Endothelial cell of hepatic sinusoid (primary cell): ENCODE data around the gene TIMELESS.
"Not testable (repeated sequence)": the region's sequence is repeated elsewhere in the genome, so short reads cannot be mapped to it uniquely, and the experiment has no call there.

Source experiments
- in situ Hi-C: cut with HindIII; loops from 2 replicates; pipeline ENCODE4 v1.10.0; 2017; ENCODE audit warnings: low sequenced_read_pairs

TIMELESS gene

DNA sequence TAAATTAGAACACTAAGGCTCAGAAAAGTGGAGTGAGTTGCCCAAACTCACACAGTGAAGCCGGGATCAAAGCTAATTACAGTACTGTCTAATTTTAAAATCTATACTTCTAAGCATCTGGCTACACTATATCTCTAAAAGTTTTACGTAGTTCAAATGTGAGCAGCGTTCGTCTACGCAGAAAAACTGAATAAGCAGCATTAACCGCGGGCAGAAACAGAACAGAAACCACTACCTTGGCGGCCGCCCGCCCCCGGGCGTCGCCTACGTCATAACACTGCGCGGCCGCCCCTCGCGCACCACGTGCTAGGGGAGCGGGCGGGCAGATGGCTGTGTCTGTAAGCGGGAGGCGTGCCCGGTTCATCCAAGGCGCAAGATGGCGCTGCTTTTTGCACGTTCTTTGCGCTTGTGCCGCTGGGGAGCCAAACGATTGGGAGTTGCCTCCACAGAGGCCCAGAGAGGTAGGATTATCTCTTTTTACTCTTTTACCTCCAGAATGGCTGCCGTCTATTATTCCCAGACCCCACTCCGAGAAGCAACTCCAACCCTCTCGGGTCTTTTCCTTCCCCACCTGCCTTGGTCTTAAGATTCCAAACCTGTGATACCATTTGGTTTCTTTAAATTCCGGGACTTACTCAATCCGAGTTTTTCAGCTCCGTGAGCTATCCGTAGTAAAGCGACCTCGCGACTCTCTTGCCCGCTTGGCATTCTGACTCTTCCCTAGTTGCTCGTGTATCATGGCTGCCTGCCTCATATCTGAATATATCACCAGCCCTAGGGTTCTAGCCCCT is 19.2 kb upstream of the TIMELESS start, which contains the start of gene SPRYD4:
SPRYD4 (plus strand) TSS at position 363 of the 791 bp plus-strand sequence; CDS start at position 377, 14 bp downstream.
- in situ Hi-C loops = no loop called here

DNA sequence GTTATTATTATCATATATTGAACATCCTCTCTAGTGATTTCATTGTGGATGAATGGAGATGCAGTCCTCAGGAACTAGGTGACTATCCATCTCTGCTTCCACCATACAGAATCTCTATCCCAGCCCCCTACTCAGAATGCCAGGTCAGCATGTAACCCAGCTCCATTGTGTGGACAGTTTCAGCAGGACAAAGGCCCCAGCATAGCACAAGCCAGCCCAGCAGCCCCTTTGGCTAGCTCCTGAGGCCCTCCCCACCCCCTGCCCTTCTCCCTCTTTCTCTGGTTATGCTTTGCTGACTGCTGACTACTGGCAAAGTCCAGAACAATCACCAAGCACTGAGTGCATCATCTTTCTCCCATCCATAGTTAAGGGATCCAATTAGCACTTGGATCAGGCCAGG is 13.3 kb upstream of the TIMELESS start:
- in situ Hi-C loops = no loop called here

DNA sequence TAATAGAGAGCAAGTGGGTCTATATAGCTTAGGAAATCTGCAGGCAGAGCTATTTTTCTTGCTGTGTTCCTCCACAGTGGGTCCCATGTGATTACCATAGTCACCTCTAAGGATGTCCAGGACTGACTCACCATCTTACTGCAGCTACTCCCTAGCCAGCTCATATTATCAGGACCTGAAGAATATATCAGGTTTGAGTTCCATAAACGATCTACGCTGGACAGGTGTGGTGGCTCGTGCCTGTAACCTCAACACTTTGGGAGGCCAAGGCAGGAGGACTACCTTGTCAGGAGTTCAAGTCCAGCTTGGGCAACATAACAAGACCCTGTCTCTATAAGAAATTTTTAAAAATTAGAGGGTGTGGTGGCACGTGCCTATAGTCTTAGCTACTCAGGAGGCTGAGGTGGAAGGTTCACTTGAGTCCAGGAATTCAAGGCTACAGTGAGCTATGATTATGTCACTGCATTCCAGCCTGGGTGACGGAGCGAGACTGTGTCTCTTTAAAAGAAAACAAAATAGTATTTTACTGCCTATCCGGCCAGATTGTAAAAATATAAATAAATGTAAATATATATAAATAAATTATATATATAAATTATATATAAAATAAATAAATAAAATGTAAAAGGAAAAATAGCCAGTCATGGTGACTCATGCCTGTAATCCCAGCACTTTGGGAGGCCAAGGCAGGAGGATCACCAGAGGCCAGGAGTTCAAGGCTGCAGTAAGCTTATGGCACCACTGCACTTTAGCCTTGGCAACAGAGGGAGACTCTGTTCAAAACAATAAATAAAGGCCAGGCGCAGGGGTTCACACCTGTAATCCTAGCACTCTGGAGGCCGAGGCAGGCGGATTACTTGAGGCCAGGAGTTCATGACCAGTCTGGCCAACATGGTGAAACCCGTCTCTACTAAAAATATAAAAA is 12.3 kb upstream of the TIMELESS start:
- in situ Hi-C loops = no loop called here

DNA sequence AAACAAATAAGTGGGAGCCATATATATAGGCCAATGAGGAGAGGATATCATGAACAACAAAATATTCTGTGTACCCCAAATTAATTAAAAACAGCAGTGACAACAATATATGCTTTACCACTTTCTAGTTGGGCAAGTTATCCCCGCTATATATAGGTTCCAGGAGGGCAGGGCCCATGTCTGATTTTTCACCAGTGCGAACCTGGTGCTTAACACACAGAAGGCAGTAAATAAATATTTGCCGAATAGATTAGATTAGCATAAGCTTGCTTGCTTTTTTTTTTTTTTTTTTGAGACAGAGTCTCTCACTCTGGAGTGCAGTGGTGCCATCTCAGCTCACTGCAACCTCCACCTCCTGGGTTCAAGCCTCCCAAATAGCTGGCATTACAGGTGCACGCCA is 8.6 kb upstream of the TIMELESS start:
- in situ Hi-C loops = loop anchor here (5.0 kb wide), 1 partner anchor 51 kb away; no protein-coding TSS in a partner anchor

DNA sequence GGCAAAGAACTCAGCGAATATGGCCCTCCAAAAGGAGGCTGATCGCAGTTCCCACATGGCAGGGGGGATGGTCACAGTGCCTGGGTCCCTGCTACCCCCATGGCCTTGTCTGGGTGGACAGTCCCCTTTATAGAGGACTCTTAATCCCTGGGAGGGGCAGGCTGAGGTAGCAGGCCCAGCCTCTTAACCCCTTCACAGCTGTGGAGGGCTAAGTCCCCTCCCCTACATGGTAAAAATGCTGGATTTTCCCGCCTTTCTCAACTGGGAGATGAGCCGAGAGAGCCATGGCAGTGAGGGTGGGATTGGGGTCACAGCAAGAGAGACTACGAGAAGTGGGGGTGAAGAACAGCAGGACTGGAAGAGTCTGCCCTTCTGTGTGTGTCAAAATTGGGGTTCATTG is 5.3 kb upstream of the TIMELESS start, which contains the start of gene MIP:
MIP (minus strand) TSS at position 101 of the 400 bp plus-strand sequence; CDS start at position 57, 44 bp downstream.
- in situ Hi-C loops = no loop called here

DNA sequence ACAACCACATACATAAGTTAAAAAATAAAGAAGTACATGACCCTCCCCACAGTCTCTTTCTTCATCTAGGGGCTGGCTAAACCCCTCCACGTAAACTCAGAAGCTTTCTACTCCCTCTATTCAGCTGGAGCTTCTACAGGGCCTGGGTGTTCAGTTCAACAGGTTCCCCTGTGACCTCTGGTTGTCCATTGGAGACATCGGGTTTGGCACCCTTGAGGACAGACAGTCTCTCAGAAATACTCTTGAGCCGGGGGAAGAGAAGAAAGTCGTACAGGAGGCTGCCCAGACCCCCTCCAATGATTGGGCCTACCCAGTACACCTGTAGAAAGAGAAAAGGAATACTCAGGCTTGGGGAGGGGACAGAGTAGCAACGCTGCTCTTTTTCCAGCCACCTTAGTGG is 1.9 kb upstream of the TIMELESS start:
- in situ Hi-C loops = no loop called here

DNA sequence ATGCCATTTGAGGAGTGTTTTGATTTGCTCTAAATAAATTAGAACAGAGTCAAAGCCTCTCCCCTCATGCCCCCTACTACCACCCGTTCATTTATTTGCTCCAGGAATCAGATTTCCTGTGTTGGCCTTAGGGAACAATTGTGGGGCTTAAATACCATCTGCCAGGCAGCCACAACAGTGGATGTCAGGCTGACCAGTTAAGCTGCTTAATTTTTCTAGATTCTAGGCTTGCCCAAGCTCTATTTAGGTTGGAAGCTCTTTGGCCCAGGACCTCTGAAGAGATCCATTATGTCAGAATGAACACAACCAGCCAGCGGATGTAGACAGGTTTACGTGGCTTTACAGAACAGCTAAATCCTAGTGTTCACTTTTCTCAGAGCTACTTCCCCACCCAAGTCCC is 1.0 kb upstream of the TIMELESS start:
- in situ Hi-C loops = no loop called here

DNA sequence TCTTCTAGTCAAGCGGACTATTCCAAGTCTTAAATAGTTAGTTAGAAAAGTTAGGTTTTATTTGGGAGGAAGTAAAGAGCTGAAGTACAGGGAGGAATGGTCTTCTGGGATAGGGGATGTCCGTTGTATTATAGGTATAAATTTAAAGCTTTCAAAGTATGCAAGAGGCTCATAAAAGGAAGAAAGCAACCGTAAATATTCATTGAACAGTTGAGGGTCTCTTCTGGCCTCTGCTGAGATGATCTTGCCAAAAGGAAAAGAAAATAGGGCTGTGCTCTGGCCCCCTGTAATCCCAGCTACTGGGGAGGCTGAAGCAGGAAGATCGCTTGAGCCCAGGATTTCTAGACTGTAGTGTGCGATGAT is 377 bp upstream of the TIMELESS start:
- in situ Hi-C loops = no loop called here

DNA sequence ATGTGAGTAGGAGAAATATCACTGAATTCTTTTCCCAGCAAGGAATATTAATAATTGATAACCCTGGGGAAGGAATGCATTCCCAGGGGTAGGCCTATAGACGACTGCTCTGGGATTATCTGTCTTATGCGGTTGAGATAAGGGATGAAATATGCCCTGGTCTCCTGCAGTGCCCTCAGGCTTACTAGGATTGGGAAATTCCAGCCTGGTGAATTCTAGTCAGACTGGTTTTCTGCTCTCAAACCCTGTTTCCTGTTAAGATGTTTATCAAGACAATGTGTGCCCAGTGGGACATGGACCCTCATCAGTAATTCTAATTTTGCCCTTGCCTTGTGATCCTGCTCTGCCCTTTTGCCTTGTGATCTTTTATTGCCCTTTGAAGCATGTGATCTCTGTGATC is 6.0 kb downstream of the TIMELESS start:
- in situ Hi-C loops = not testable (repeated sequence)

DNA sequence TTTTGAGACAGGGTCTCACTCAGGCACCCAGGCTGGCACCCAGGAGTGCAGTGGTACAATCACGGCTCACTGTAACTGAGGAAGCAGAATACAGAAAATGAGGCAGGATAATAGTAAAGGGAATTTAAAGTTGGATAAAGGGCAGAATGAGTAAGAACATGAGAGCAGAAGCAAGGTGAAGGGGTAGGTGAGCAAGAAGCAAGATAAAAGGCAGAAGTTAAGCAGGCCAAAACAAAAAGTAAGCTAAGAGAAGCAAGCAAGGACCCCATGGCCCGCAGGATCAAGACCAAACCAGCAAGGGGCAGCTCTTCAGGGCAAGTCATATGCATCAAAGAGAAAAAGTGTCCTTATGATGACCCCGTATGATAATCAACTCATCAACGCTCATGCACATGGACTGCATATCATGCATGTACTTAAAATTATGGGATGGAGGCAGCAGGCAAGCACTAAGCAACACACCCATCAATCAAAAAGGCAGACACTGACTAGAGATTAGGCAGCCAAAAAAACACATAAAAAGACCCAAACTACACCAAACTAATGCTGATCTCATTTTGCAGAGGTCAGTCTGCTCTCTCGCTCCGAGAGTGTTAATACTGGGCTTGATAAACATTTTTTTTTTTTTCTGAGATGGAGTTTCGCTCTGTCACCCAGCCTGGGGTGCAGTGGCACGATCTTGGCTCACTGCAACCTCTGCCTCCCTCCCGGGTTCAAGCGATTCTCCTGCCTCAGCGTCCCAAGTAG is 11.6 kb downstream of the TIMELESS start:
- in situ Hi-C loops = no loop called here

DNA sequence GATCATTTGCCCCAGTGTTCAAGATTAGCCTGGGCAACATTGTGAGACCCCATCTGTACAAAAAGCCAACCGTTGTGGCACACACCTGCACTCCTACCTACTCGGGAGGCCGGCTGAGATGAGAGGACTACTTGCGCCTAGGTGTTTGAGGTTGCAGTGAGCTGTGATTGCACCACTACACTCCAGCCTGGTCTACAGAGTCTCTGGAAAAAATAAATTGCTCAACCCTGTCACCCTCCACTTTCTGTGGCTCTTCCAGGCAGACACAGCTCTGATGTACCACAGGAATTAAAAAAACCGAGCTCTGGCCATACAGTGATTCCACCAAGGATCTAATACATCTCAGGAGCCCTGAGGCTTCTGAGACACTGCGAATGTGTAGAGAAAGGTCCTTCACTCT is 14.4 kb downstream of the TIMELESS start:
- in situ Hi-C loops = no loop called here

DNA sequence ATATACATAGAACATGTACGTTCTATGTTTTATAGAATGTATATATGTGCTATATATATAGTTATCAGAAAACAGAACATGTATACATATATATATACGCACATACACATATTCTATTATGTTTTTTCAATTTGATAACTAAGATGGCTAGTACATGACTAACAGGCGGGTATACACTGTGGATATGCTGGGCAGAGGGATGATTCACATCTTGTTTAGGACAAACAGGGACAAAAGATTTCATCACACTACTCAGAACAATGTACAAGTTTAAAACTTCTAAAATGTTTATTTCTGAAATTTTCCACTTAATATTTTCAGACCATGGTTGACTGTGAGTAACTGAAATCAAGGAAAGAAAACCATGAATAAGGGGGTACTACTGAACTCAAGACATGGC is 17.4 kb downstream of the TIMELESS start:
- in situ Hi-C loops = no loop called here

DNA sequence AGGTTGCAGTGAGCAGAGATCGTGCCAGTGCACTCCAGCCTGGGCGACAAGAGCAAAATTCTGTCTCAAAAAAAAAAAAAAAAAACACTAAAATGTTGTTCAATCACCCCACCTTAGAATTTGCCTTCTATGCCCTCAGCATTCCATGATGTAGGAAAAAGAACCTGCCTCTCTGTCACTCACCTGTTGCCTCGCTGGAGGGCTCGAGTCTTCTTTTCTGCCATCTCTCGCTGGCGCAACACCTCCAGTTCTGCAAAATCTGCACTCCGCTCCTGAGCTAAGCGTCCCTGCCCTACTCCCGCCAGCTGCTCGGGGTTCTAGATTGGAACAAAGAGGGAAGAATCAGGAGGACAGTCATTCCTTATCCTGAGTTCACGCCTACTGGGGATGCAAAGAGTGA is 17.9 kb downstream of the TIMELESS start:
- in situ Hi-C loops = no loop called here

DNA sequence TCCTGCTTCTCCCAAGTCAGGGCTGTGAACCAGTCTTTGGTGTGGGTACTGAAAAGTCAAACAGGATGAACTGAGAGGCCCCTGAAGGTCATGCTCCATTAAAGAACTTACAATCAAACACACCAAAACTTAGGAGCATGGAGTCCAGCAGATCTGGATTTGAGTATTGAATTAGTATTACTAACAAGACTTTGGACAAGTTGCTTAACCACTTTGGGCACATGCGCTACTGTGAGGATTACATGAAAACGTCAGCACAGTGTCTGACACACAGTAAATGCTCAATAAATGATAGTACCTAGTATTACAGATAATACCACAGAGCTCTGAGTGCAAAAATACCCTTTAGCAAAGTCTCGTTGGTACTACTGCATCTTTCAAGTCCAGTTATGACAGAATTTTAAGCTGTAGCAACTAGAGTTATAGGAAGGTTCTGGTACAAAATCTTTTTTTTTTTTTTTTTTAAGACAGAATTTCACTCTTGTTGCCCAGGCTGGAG is 23.2 kb downstream of the TIMELESS start:
- in situ Hi-C loops = no loop called here

DNA sequence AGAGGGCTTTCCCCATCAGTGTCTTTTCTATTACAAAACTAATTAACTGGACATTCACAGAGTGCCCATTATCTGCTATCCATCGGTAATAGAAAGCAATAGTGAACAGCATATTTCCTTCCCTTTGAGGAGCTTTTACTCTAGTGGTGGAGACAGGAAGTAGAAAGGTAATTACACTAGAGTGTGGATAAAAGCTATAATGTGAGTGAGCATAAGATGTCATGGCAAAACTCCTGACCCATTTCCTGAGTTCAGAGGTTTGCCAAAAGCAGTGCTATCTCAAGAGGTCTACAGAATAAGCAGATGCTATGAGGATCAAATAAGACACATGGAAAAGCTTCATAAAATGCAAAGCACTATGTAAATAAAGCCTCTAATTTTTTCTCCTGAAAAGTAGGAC is 24.0 kb downstream of the TIMELESS start:
- in situ Hi-C loops = no loop called here

DNA sequence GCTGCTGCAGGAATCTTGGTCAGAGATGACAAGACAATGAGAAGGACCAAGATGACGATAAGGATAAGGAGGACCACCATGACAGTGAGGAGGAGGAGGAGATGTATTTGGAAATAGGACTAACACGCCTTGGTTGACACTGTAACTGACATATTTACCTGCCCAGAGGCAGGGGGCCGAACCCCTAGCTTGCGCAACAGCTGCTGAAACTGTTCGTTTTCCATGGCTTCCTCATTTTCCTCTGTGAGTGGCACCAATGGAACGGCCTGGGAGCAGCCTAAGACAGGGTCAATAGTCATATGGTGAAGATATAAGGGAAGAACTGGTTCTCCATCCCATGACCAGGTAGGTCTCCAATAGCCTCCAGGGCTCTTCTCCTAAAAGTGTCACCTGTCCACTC is 28.8 kb downstream of the TIMELESS start:
- in situ Hi-C loops = no loop called here

DNA sequence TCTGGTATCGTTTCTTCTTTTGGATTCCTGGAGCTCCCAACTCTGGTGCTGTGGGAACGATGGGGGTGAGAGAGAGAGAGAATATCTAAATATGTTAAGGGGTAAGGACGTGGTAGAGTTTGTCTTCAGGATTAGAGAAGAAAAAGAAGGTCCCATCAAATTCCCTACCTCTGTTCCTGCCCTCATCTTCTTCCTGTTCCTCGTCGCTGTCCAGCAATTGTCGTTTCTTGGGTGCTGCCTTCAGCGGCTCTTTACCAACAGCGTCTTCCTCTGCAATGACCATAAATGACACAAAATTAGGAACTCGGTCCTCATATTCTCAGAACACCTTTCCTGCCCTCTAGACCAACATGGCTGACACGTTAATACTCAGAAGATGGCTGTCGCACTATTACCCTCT is 31.5 kb downstream of the TIMELESS start:
- in situ Hi-C loops = no loop called here

DNA sequence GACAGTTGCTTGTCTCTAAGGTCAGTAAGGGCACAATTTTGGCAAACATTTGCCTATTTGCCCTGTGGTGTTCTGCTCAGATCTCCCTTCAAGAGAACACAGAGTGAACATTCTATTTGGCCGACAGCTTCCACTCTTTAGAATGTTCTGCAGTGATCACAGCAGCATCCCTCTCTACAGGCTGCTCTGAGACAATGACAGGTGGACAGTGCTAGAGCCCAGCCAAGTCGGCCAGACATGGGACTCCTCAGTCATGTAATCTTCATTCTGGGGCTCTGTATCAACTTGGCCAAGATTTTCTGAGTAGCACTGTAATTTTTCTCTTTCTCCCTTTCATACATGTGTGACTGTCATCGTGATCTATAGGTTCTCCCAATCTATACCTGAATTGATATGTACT is 34.8 kb downstream of the TIMELESS start:
- in situ Hi-C loops = no loop called here

DNA sequence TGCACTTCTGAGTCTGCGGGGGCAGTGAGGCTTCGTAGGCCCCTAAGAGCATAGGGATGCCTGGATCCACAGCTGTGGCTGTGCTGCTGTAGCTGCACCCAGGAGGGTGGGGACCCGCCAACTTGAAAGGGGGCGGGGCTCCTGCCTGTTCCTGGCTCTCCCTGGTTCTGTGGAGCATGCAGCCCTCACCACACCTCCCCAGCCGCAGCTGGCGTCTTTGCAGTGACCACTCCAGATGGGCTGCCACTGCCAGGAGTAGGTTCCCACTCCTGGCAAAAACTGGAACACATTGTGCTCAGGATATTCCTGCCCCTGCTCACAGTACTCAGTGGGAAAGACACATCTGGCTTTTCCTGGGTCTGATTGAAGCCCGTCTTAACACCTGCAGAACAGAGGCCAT is 35.8 kb downstream of the TIMELESS start:
- in situ Hi-C loops = no loop called here

DNA sequence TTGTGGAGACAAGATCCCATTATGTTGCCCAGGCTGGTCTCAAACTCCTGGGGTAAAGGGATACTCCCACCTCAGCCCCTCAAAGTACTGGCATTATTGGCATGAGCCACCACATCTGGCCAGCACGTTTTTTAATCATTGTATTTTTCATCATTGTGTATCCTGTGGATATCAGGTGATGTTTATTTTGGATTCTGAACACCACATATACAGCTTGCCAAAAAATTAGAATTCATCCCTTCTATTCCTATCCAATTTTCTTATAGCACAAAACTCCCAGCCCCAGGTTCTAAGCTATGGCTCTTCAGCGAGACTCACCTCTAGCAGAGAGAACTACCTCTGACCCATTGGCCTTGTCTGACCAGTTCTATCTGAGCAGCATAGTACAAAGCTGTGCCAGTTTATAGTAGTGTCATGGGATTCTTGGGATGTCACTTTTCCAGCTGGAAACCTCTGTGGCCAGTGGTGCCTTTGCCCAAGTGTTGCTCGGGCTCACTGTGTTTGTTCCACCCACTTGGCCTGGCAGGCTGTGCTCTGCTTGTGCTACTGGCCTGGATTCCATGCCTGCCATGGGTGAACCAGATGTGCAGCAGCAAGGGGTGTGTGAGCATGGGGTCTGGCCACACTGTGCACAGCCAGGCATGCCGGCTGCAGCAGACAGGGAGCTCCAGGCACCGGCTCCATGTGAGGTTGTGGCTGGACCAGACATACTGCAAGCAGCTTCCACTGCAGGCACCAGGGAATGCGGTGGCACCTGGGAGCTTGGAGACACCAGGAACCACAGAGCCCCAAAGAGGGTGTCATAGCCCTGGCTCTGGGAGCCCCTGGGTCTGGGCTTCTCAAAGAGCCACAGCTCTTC is 37.2 kb downstream of the TIMELESS start:
- in situ Hi-C loops = no loop called here
